Fibroblast of peridontal ligament (primary cell): ENCODE results near the gene TMEM202.
"Not testable (repeated sequence)": the region's sequence is repeated elsewhere in the genome, so short reads cannot be mapped to it uniquely, and the experiment has no call there.

ENCODE experiments used
- DNase-seq: peaks from one replicate; pipeline ENCODE4 v3.0.0-alpha.2; 2010; ENCODE audit errors: extremely low read depth

The TMEM202 gene, protein sequence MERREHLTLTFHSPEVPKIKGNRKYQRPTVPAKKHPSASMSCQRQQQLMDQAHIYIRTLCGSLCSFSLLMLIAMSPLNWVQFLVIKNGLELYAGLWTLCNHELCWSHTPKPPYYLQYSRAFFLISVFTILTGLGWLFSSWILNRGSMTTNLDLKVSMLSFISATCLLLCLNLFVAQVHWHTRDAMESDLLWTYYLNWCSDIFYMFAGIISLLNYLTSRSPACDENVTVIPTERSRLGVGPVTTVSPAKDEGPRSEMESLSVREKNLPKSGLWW

DNA sequence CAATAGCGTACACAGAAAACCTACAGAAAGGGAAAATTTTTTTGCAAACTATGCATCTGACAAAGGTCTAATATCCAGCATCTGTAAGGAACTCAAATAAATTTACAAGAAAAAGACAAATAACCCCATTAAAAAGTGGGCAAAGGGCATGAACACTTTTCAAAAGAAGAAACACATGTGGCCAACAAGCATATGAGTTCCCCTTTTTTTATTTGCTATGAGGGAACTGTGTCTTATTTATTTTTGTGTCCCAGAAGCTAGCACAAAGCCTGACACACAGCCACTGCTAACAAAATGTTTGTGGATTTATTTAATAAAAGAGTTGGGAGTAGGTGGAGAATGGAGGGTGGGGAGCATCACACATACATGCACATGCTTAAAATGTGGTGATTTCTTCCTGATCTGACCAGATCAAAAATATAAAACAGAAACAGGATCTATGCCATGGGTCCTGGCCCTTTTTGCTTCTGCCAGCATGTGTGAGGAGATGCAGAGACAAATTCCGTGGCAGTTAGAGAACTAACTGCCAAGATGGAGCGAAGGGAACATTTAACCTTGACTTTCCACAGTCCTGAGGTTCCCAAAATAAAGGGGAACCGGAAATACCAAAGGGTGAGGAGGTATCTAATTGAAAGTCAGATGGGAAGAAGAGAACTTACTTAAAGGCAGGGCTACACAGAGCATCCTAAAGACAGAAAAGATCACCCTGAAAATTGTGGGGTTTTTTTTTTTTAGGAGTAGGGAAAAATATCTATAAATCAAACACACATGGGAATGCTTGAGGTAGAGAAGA, at the start of gene TMEM202:
Gene TMEM202, plus strand, starts transcription at position 510 of the 793 bp plus-strand sequence. Its CDS starts 22 bp downstream, at position 532.
- no peak for DNase-seq

DNA sequence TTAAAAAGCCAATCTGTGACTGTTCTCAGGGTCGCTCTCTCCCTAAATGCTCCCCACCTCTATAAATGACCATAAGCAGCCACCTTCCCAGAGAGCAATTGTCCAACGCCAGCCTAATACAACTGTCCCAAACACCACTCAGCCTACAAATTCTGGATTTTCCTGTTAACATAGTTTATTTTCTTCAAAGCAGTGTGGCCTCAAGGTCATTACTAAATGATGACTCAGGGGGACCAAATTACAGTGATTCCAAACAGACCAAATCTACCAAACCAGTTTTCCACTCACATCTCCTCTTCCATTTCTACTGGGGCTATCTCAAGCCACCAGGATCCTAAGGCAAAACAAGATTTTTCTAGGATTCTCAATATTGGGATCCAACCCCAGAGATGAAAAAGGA, 44.8 kb upstream of the TMEM202 start:
- DNase-seq: peak; percentile 50

DNA sequence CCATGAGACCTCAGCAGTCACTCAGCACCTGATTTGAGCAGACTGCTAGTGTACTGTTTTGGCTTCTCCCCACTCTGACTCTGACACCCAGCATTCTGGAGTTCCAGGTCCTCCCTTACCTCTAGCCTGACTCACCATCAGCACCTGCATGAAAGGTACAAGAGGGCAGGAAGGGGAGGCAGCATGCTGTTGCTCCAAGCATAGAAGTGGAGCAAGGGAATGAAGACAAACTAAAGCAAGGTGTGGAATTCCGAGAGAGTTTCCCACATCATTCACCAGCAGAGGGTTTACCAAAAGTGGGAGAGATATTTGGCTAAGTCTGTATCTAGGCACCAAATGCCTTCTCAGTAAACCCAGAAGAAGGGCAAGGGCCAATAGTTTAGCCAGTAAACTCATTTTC, 43.6 kb upstream of the TMEM202 start:
- no peak for DNase-seq

DNA sequence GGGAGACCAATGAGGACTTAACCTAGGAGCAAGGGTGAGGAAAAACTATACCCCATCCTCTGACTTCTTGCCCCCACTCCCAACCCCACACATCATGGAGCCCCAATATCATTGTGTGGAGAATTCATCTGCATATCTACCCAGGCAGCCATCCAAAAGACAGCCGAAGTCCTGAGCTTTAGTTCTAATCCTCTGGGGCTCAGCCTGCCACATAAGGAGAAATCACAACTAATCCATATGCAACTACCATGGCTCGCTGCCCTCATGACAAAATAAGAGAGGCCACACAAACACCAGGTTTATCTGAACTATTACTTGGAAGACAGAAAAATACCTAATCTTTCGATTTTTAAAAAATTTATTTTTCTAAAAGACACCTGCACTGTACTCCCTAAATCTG, 40.0 kb upstream of the TMEM202 start:
- no peak for DNase-seq

DNA sequence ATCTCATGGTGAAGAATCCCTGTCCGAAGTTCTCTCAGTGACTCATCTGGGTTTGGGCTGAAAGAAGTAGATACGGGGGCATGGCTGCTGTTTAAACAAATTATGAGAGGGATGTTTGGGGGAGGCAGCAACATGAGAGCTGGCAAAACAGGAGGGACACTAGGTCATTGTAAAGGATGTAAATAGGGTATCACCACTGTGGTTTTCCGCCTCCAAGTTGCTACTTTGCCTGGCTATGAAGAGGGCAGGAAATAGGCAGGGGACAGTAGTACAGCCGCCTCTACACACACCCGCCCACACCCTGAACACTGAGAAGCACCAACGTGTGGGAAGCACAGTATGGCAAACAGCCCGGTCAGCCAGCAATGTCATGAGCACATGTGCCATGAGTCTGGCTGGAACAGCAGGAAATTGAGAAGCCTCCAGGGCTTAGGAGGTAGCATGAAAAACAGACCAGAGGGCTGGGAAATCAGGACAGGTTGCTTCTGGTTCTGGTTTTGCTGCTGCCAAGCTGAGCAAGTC, 39.4 kb upstream of the TMEM202 start:
- peak; percentile 68 for DNase-seq

DNA sequence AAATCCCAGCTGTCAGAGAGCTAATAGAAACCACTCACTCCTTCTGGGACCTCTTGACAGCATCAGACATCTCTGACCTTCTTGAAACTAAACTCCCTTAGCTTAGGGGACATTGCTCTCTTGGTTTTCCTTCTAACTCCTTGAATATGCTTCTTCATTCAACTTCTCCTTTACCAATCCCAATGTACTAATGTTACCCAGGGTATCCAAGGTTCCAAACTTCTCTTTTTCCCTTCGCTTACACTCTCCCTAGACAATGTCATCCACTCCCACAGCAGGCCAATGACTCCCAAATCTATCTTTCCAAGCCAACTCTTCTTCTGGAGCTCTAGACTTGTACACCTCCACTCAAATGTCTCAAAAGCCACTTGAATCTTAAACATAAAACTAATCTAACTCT, 36.9 kb upstream of the TMEM202 start:
- no peak for DNase-seq

DNA sequence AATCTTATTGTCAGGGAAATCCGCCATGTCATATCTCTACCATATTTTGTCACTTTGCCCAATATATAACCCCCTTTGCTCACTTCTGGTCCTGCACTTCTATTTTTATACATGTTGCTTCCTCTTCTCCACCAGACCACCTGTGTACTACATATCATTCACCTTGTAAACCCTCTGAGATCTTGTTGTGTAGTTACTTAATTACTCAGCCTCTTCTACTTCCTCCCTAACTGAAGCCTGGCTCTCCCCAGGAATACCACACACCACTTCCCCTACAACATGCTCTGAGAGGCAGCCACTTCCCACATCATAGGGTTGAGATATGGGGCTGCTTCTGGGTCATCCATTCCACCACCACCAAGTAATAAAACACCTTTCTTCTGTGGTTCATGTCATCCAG, 32.3 kb upstream of the TMEM202 start:
- no peak for DNase-seq

DNA sequence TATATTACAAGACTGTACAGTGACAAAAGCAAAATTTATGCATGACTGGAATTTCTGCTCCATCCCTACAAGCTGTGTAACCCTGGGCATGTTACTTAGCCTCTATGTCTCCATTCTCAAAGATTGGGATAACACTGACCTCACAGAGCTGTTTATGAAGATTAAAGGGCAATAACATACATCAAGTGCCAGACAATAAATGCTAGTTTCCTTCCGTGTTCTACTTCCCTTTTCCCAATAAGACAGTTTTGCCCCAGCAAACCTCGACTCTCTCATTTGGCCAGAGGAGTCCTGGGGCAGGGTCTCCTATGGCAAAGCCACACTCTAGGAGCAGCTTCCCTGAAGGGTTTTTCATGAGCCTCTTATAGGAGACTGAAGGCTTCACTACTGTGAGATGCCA, 29.8 kb upstream of the TMEM202 start:
- DNase-seq: no peak

DNA sequence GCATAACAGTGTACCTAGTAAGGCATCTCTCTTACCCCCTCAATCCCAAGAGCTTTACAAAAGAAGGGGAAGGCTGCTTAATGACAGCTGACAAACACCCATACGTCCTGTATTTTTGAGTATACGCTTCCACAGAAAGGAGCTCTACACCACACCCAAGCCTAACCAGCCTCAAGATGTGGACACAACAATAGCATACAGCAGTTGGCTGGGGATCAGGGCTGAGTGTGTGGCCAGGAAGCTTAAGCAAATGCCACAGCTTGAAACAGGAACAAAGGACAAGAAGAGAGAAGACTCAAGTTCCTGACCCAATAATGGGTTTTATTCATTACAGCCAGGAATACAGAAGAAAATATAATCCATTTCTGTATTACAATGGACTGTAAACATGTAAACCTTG, 29.2 kb upstream of the TMEM202 start:
- no peak for DNase-seq

DNA sequence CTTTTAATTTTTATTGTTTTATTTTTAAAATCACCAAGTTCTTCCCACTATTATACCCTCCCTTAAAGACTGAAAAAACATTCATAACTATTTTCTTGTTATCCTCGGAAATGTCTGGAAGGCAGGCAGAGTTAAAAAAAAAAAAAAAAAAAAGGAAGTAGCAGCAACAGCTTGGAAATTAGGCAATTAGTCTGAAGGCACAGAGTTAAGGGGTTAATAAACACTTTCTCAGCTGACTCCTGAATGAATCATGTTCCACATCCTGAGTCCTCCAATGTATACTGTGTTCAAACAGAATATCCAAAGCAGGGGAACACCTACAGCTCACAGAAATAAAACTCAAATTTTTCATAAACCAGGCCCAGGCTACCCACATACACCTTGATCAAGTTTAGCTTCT, 28.1 kb upstream of the TMEM202 start:
- no peak for DNase-seq

DNA sequence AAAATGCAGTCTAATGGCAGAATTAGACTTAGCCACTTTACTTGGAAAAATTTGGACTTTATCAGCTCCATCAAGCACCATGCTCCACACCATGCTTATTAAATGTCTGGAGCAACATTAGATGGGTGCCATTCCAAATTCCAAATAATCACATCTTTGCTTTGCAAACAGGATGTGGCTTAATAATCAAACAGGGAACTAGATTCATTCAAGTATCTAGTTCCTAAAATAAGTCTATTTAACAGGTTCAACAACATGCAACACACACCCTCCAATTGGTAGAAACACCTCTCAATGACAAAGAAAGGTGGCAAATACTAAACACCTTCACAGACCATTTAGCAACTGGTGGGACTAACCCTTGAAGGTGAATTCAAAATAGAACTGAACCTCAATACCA, 25.7 kb upstream of the TMEM202 start:
- no peak for DNase-seq

DNA sequence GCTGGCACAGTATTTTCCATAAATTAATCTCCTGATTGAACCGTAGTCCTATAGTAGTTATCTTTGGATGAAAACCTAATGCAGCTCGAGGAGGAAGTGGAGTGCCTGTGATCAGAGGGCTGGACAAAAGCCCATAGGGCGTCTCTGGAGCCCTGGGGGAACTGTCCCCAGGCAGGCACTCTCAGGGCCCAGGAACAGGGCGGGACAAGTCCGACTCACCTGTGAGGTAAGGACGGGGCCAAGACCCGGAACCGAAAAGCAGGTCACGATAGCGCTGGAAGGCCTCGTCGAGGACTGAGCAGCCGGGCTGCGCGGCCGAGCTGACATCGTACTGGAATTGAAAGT, 22.6 kb upstream of the TMEM202 start:
- no peak for DNase-seq

DNA sequence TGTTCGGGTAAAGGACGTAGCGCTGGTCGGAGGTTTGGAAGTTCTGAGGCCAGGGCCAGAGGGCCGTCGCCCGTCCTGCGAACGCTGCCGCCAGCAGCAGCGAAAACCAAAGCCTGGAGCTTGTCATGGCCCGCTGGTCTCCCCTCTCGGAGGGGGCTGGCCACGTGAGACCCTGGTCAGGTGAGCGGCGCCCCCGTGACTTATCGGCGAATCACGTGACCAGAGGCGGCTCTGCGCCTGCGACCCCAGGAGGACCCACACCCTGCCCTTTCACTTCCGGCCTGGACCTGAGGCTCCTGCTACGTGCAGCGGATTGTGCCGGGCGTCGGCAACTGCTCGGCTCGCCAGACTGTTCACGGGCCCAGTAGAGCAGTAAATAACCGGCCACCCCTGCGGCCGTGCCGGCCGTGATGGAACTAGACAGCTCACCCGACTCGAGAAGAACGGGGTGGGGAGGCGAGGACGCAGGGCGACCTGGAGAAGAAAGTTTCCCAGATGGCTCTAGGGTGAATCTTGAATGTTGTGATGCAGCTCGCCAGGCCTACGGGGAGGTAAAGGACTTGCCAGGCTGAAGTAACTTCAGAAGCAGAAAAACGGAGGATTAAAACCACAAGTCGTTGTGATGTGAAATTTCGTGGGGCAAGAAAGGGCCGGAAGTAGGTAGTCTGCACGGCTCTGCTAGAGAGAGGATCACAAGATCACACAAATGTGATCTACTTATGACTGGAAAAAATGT, 22.1 kb upstream of the TMEM202 start, which contains the start of gene HEXA:
Gene HEXA, minus strand, starts transcription at position 169 of the 736 bp plus-strand sequence. Its CDS starts 42 bp downstream, at position 127.
- peak; percentile 91 for DNase-seq

DNA sequence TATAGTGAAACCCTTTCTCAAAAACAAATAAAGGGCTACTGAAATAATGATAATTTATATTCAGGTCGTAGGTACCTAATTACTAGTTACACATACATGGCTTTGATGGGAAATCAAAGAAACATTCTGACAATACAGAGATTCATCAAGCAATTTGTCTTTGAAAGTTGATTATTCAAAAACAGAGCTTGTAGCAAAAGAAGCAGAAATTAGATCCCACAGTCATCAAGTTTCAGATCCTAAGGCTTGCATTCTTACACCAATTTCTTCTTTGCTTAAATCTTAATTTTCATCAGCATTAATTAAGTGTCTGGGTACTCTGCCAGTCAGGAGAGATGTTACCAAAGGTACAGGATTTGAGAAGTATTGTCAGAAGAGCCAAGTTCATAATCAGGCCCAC, 20.8 kb upstream of the TMEM202 start:
- no peak for DNase-seq

DNA sequence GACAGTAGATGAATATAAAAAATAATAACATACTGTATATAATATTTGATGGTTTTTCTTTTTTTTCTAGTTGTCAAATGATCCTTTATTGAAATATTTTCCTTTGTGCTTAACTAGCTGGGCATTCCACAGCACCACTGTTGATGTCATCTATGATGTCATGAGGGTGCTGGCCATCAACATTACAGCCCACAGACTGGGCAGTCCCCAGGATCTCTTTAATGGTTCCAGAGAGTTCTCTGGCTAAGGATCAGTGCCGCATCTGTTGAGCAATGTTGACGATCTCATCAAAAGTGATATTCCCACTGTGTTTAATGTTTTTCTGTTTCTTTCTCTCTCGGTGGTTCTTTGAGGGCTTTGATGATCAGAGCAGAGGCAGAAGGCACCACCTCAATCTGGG, 19.0 kb upstream of the TMEM202 start:
- DNase-seq: peak; percentile 14

DNA sequence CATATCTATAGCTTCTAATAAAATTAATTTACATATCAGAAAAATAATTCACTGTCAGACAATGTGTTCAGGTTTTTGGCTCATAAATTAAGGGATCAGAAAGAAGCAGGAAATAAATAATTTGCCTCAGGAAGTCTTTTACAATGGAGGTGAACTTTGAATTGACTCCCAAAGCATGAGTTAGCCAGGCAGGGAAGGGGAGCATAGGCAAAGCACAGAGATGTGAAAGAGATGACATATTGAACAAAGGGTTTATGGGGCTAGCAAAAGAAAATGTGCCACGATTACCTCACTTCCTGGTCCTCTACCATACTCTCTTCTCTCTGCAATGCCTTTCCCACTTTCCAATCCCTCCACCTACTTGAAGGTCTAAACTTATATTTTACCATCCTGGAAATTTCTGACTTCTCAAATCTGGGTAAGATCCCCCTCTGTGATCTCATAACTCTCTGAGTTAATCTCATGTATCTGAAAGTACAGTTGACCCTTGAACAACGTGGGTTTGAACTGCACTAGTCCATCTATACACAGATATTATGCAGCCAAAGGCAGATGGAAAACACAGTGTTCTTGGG, 18.2 kb upstream of the TMEM202 start:
- DNase-seq: no peak

DNA sequence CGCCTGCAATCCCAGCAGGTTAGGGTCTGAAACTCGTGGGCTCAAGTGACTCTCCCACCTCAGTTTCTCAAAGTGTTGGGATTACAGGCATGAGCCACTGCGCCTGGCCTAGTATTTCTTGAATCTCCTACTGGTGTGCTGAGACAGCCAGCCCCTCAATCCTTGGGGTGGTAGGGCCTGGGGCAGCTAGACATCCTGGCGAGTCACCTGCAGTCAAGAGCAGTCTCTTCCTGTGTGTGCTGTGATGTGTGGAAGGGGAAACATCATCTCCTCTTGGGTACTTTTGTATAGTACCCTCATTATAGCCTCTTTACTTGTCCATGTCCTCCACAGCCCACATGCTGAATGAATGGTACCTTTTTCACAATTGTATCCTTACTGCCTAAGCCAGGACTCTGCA, 17.4 kb upstream of the TMEM202 start:
- no peak for DNase-seq

DNA sequence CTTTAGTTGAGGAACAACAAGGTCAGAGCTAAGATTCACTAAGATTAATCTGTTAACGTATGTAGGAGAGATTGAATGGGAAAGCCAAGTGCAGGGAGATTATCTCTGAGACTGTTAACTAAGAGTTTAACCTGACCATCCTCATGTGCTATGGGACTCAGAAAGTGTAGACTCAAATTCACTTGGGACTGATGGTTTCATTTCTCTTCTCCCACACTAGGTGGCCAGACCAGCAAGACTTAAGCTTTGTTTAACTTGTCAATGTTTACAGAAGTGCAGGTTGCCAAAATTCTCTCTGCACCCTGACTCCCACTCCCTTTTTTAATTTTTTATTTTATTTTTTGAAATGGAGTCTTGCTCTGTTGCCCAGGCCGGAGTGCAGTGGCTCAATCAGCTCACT, 16.0 kb upstream of the TMEM202 start:
- no peak for DNase-seq

DNA sequence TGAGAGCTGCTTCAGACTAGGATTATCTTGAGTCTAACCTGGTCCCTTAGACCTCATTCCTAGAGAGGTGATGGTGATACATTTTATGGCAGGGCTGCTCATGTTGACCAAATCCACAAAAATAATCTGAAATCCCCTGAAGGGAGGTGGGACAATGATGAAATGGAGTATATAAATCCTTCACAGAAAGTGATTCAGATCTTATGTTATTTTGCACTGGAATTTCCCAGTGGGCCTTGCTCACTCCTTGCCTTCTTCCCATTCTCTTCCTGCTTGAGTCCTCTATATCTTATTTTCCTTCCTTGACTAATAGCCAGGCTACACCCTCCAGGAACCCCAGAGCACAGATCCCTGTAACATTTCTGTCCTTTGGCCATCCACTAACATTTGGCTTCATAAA, 10.4 kb upstream of the TMEM202 start:
- DNase-seq: no peak

DNA sequence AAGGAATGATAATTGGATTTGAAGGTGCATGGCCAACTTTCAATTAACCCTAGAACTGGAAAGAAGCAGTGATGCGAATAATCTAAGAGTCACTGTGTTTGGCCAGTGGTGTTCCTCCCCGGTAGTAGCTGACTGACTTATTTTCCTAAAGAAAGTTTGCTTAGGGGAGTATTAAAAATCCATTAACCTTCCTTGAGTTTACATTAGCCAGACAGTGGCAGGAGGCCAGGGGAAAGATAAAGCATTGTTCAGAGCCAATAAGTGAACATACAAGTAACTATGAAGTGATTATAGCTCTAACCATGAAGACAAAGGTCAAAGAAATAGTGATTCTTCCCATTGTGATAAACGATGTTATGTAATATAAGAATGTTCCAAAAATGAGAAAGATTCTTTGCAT, 8.9 kb upstream of the TMEM202 start:
- no peak for DNase-seq

DNA sequence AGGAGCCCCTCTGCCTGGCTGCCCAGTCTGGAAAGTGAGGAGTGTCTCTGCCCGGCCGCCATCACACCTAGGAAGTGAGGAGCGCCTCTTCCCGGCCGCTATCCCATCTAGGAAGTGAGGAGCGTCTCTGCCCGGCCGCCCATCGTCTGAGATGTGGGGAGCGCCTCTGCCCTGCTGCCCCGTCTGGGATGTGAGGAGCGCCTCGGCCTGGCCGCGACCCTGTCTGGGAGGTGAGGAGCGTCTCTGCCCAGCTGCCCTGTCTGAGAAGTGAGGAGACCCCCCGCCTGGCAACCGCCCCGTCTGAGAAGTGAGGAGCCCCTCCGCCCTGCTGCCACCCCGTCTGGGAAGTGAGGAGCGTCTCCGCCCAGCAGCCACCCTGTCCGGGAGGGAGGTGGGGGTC, 1.8 kb upstream of the TMEM202 start:
- DNase-seq: not testable (repeated sequence)

DNA sequence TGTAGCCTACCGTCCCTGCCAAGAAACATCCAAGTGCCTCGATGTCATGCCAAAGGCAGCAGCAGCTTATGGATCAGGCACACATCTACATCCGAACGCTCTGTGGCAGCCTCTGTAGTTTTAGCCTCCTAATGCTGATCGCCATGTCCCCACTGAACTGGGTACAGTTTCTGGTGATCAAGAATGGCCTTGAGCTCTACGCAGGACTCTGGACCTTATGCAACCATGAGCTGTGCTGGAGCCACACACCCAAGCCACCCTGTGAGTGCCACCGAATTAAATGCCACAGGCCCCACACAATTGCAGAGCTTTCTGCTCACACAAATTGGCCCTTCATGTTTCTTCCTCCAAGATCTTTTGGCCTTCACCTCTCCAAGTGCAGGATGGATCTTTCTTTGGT, 543 bp downstream of the TMEM202 start:
- no peak for DNase-seq
